ENCODE measurements around the gene STX4. TPM values are rescaled to one million over a fixed set of nuclear protein-coding genes. Genes with fewer than 3 reads are reported as not detected.

The STX4 gene
- total and polyA plus RNA-seq, 9 of the 15 experiments (the other 6 are each of a cell fraction or from before 2014, with no cell fraction given), result 3.2 to 48.0 (median 21.5) TPM

- Histone ChIP-seq H3K9ac (ENCODE audit: insufficient read depth in 1 of 2, low read depth in 2 of 2, low read length in 2 of 2) (0 out of 4 replicates have a peak overlapping the region, but pooled peaks of 1 of the 2 experiments have one; percentile 48), H3K9me1 (ENCODE audit: control insufficient read depth, insufficient read depth, low read length) (no peaks in the 10 kb centered on the region), H3K27me3 (ENCODE audit: control insufficient read depth in 2 of 2, insufficient read depth in 2 of 2, low read length in 2 of 2) (peaks cover 13 to 23% of the 10 kb centered on the region in 2 experiments; a peak in 4 of 5 replicates), H3K36me3 (ENCODE audit: control insufficient read depth, insufficient read depth, low read length) (no peaks in the 10 kb centered on the region), H3K79me2 (ENCODE audit: control insufficient read depth, insufficient read depth, low read length) (no peaks in the 10 kb centered on the region), H4K20me1 (replicated peaks; ENCODE audit: control insufficient read depth, insufficient read depth, low read length) (no peaks in the 10 kb centered on the region), H3K4me3 (no peak overlapping the region), H3K4me1 (replicated peaks in 1 of 2; ENCODE audit: control insufficient read depth in 2 of 2, insufficient read depth in 2 of 2, low read length in 2 of 2) (peaks cover 6 to 19% of the 10 kb centered on the region in 2 experiments; a peak in 3 of 5 replicates), H3K27ac (ENCODE audit: extremely low read depth, low read depth, low read length) (no peak overlapping the region), H3K4me2 (ENCODE audit: insufficient read depth, low read length) (no peak overlapping the region), H2AFZ (ENCODE audit: low read depth, low read length) (no peak overlapping the region), H3K9me3 (replicated peaks; ENCODE audit: control insufficient read depth, insufficient read depth, low read depth, low read length) (no peaks in the 10 kb centered on the region)
- ATAC-seq (no peak), DNase-seq (ENCODE audit: extremely low read depth in 1 of 4, low spot score in 3 of 4) (no peak), FAIRE-seq (no peak)
- TF ChIP-seq POLR2AphosphoS5 (IDR thresholded peaks at IDR 0.05; ENCODE audit: control insufficient read depth, insufficient read depth, low read depth, low read length), result no peak
- TF ChIP-seq TARDBP (IDR thresholded peaks at IDR 0.05), result no peak
- TF ChIP-seq JUND (IDR thresholded peaks at IDR 0.05; ENCODE audit: borderline replicate concordance, low read depth, low read length), result no peak
- TF ChIP-seq JUND (tag; IDR thresholded peaks at IDR 0.05; ENCODE audit: borderline replicate concordance, low read depth, low read length), result no peak
- no peak for TF ChIP-seq CBX5 (IDR thresholded peaks at IDR 0.05; ENCODE audit: borderline replicate concordance, low read depth)
- no peak for TF ChIP-seq GTF2F1 (IDR thresholded peaks at IDR 0.05; ENCODE audit: low read depth, low read length)
- in situ Hi-C loops (cut with MboI) (no loop called here), intact Hi-C loops (cut with micrococcal nuclease) (no loop called here)
- 25% methylated on average over 7 of the region's 7 CpGs for WGBS (ENCODE audit: insufficient coverage, low coverage, missing lambda C conversion rate)
- ChIA-PET POLR2A (interaction anchor here (0.7 kb wide), 1 partner anchor 18 kb away, joined by 3 read pairs; no protein-coding TSS in a partner anchor), CTCF (ENCODE audit: low intra/inter-chr PET ratio) (no interaction called here)
- BruUV-seq (replicated peaks), result no TSS peak
These were observed 24.2 kb upstream of the STX4 start for GRCh38 chr16:31009120-31009519.

All from K562 (cell line).